Loucy (cell line): ENCODE measurements around the gene SSBP4.

Experiments used
- H2AFZ ChIP-seq: fragments of 200-600 bp; sonication (generic); 2 replicates; pipeline ENCODE4 v1.6.0; 2016; ENCODE audit warnings: antibody characterized with exemption, mild to moderate bottlenecking, low read length, moderate library complexity
- H3F3A ChIP-seq: fragments of 200-600 bp; 2 replicates; pipeline ENCODE4 v1.6.0; 2016; ENCODE audit warnings: antibody characterized with exemption, low read depth, mild to moderate bottlenecking
- H3K27me3 ChIP-seq: fragments of 200-600 bp; sonication (generic); 2 replicates; pipeline ENCODE4 v1.6.1; 2014; ENCODE audit warnings: low read length, mild to moderate bottlenecking; ENCODE audit not compliant: insufficient read depth, poor library complexity, severe bottlenecking
- H3K36me3 ChIP-seq: fragments of 200-600 bp; sonication (generic); 2 replicates; pipeline ENCODE4 v1.6.1; 2016; ENCODE audit warnings: low read length; ENCODE audit not compliant: insufficient read depth
- H3K4me1 ChIP-seq: fragments of 200-600 bp; sonication (generic); 2 replicates; pipeline ENCODE4 v1.5.1; 2014; ENCODE audit warnings: low read length, mild to moderate bottlenecking; ENCODE audit not compliant: insufficient read depth, poor library complexity, severe bottlenecking
- H3K4me2 ChIP-seq: fragments of 200-600 bp; sonication (generic); 2 replicates; pipeline ENCODE4 v1.6.0; 2014; ENCODE audit warnings: antibody characterized with exemption, low read length, low read depth, mild to moderate bottlenecking; ENCODE audit not compliant: poor library complexity, severe bottlenecking
- H3K4me3 ChIP-seq: fragments of 200-600 bp; sonication (generic); 2 replicates; pipeline ENCODE4 v1.5.1; 2014; ENCODE audit warnings: low read length, mild to moderate bottlenecking, mixed read lengths; ENCODE audit not compliant: poor library complexity, severe bottlenecking
- H3K79me2 ChIP-seq: fragments of 200-600 bp; sonication (generic); 2 replicates; pipeline ENCODE4 v1.6.1; 2014; ENCODE audit warnings: low read length; ENCODE audit not compliant: insufficient read depth
- H3K9ac ChIP-seq: fragments of 200-600 bp; sonication (generic); 2 replicates; pipeline ENCODE4 v1.6.0; 2014; ENCODE audit warnings: mild to moderate bottlenecking, low read depth, low read length, moderate library complexity; ENCODE audit not compliant: poor library complexity, severe bottlenecking
- H3K9me2 ChIP-seq: fragments of 200-600 bp; sonication (generic); replicated peaks from 2 replicates; pipeline ENCODE4 v1.6.1; 2016; ENCODE audit warnings: low read depth, low read length, mixed read lengths
- H3K9me3 ChIP-seq: fragments of 200-600 bp; sonication (generic); 2 replicates; pipeline ENCODE4 v1.6.1; 2014; ENCODE audit warnings: mild to moderate bottlenecking, antibody characterized with exemption, low read length, low read depth; ENCODE audit not compliant: insufficient read depth
- H4K20me1 ChIP-seq: fragments of 200-600 bp; sonication (generic); 2 replicates; pipeline ENCODE4 v1.6.0; 2014; ENCODE audit warnings: antibody characterized with exemption, low read length, mild to moderate bottlenecking; ENCODE audit not compliant: insufficient read depth, poor library complexity, severe bottlenecking
- EZH2phosphoT487 ChIP-seq: fragments of 200-600 bp; IDR thresholded peaks from 2 replicates; pipeline ENCODE4 v1.6.1; 2018; ENCODE audit warnings: antibody characterized with exemption, mild to moderate bottlenecking, moderate library complexity, borderline replicate concordance
- TF ChIP-seq, protein P1 (sequence below): fragments of 200-600 bp; sonication (generic); conservative IDR thresholded peaks from 2 replicates; pipeline ENCODE4 v1.5.1; 2014; ENCODE audit warnings: mild to moderate bottlenecking, antibody characterized with exemption, low read length

The SSBP4 gene

GRCh38 chr19:18419195-18419698 is at the start of gene SSBP4:
Gene SSBP4, plus strand, starts transcription at chr19:18419398. Its CDS starts 251 bp downstream, at chr19:18419649.
- Histone ChIP-seq H3F3A (peaks cover 17% of the 10 kb centered on the region; the same call in 1 of the 2 replicates), H3K9me3 (no peaks in the 10 kb centered on the region), H3K9me2 (no peaks in the 10 kb centered on the region), H3K4me1 (peaks cover 69% of the 10 kb centered on the region), H4K20me1 (peaks cover 27% of the 10 kb centered on the region), H3K79me2 (peaks cover 49% of the 10 kb centered on the region), H3K9ac (peak within 1 kb of the TSS; percentile 86), H3K4me2 (peak within 1 kb of the TSS; percentile 88), H3K27me3 (no peaks in the 10 kb centered on the region), H2AFZ (no peak within 1 kb of the TSS), H3K4me3 (peak within 1 kb of the TSS; percentile 80), H3K36me3 (no peaks in the 10 kb centered on the region)
- TF ChIP-seq EZH2phosphoT487 = no peak
- TF ChIP-seq, protein P1, sequence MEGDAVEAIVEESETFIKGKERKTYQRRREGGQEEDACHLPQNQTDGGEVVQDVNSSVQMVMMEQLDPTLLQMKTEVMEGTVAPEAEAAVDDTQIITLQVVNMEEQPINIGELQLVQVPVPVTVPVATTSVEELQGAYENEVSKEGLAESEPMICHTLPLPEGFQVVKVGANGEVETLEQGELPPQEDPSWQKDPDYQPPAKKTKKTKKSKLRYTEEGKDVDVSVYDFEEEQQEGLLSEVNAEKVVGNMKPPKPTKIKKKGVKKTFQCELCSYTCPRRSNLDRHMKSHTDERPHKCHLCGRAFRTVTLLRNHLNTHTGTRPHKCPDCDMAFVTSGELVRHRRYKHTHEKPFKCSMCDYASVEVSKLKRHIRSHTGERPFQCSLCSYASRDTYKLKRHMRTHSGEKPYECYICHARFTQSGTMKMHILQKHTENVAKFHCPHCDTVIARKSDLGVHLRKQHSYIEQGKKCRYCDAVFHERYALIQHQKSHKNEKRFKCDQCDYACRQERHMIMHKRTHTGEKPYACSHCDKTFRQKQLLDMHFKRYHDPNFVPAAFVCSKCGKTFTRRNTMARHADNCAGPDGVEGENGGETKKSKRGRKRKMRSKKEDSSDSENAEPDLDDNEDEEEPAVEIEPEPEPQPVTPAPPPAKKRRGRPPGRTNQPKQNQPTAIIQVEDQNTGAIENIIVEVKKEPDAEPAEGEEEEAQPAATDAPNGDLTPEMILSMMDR = no peak; the same call in 1 of the 2 replicates

GRCh38 chr19:18373407-18373891 is 45.7 kb upstream of the SSBP4 start:
- H3K4me1 ChIP-seq = peaks cover 30% of the 10 kb centered on the region
- no peaks in the 10 kb centered on the region for H3F3A ChIP-seq
- peak overlapping the region; percentile 87 for H3K9ac ChIP-seq
- no peak for TF ChIP-seq EZH2phosphoT487
- TF ChIP-seq, protein P1 = no peak
- peak overlapping the region; percentile 93 for H3K4me2 ChIP-seq
- H3K79me2 ChIP-seq = no peaks in the 10 kb centered on the region
- no peaks in the 10 kb centered on the region for H3K9me3 ChIP-seq
- H3K9me2 ChIP-seq = no peaks in the 10 kb centered on the region
- no peak overlapping the region for H2AFZ ChIP-seq
- peak overlapping the region; percentile 69 for H3K4me3 ChIP-seq
- H4K20me1 ChIP-seq = no peaks in the 10 kb centered on the region
- no peaks in the 10 kb centered on the region for H3K27me3 ChIP-seq
- no peaks in the 10 kb centered on the region; the same call in 1 of the 2 replicates for H3K36me3 ChIP-seq

DNA sequence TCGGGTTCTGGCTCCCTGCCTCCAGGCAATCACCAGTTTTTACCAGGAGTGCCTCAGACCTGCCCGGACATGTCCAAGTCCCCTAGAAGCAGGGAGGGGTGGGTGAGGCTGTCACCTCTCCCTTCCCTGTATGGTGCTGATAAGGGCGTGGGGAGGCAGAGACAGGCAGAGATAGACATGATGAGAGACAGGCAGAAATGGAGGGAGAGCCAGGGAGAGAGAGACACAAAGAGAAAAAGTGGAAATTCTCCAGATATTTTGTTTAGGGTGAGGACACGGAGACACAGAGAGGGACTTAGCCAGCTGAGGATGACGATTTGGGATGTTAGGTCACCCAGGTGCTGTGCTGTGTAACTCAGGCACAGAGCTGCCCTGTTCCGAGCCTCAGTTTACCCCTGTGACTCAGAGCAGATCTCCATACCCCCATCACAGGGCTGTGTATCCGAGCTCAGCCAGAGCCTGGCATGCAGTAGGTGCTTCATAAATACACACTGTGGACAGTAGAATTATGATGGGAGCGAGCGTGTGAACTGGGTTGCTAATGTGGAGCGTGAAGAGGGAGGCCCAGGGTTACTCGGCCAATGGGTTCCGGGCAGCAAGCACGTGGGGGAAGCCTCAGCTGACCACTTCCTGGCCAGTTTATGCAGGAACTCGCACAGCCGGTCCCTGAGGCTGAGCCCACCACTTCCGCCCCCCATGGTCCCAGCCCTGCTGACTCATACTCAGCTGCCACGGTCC is 45.1 kb upstream of the SSBP4 start:
- peaks cover 30% of the 10 kb centered on the region for H3K4me1 ChIP-seq

More for the DNA sequence above, 45.1 kb upstream of the SSBP4 start:
- Histone ChIP-seq H2AFZ (peak overlapping the region; percentile 3; the same call in 1 of the 2 replicates), H3F3A (no peaks in the 10 kb centered on the region), H3K9me2 (no peaks in the 10 kb centered on the region), H3K9ac (peak overlapping the region; percentile 87), H3K36me3 (no peaks in the 10 kb centered on the region; the same call in 1 of the 2 replicates), H3K4me3 (peak overlapping the region; percentile 69), H3K79me2 (no peaks in the 10 kb centered on the region), H3K4me2 (peak overlapping the region; percentile 93), H3K27me3 (no peaks in the 10 kb centered on the region), H3K9me3 (no peaks in the 10 kb centered on the region), H4K20me1 (no peaks in the 10 kb centered on the region)
- no peak for TF ChIP-seq EZH2phosphoT487
- TF ChIP-seq, protein P1 = no peak
